Bronchial epithelial cell (primary cell): ENCODE results near the gene OTX1. TPM values are rescaled to one million over a fixed set of nuclear protein-coding genes. Genes with fewer than 3 reads are reported as not detected.
"Not testable (repeated sequence)": the region's sequence is repeated elsewhere in the genome, so short reads cannot be mapped to it uniquely, and the experiment has no call there.

Source experiments
- DNase-seq: peaks from one replicate; pipeline ENCODE4 v3.0.0-alpha.2; 2010; ENCODE audit warnings: low read depth
- FAIRE-seq: peaks from 2 replicates; lab custom pipeline; 2011; peaks lifted over from hg19 to GRCh38; lab: Jason Lieb, UNC
- H3K27me3 ChIP-seq: 2 replicates; pipeline ENCODE4 v1.5.1; 2011; ENCODE audit warnings: low read length; ENCODE audit not compliant: control insufficient read depth, insufficient read depth
- H3K36me3 ChIP-seq: 2 replicates; pipeline ENCODE4 v1.5.1; 2011; ENCODE audit warnings: low read length; ENCODE audit not compliant: control insufficient read depth, insufficient read depth
- H3K4me3 ChIP-seq: 2 replicates; pipeline ENCODE4 v1.5.1; 2011; ENCODE audit warnings: mild to moderate bottlenecking, low read depth, low read length, control low read depth
- CTCF ChIP-seq: IDR thresholded peaks from 2 replicates; pipeline ENCODE4 v1.5.1; 2011; ENCODE audit warnings: mild to moderate bottlenecking, moderate library complexity, low read length, control low read depth, inconsistent platforms; ENCODE audit not compliant: insufficient read depth, severe bottlenecking
- total RNA-seq: library from RNA; depleted of rRNA; stranded (reverse); fragments of >200 nt; gene quantifications from 2 replicates; pipeline ENCODE4 v1.2.1, GENCODE V29; 2014

OTX1 gene
- total RNA-seq, 1 donor from 2014 or later = 0.79 TPM

DNA sequence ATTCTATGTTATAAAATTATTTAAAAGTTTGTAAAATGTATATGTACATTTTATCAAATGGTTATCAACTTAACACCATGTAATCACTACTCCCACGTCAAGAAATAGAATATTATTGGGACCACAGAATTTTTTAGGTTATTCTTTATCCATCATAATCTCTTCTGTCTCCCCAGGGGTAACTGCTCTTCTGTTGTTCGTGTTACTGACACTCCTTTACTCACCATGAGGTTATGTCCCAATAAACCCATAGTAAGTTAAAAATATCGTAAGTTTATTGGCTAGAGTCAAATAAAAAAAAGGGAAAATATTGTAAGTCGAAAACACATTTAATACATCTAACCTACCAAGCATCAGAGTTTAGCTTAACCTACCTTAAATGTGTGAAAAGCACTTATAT, 14.0 kb downstream of the OTX1 start:
- DNase-seq = no peak
- no peak for FAIRE-seq
- no peak overlapping the region for H3K4me3 ChIP-seq
- no peak for TF ChIP-seq CTCF
- H3K27me3 ChIP-seq = peaks cover 2% of the 10 kb centered on the region
- H3K36me3 ChIP-seq = no peaks in the 10 kb centered on the region

GRCh38 chr2:63066265-63066664, 15.6 kb downstream of the OTX1 start:
- Histone ChIP-seq H3K36me3 (no peaks in the 10 kb centered on the region), H3K27me3 (peaks cover 2% of the 10 kb centered on the region), H3K4me3 (no peak overlapping the region)
- no peak for DNase-seq
- no peak for FAIRE-seq
- no peak for TF ChIP-seq CTCF

- DNase-seq = no peak
- peaks cover 2% of the 10 kb centered on the region for H3K27me3 ChIP-seq
- no peak overlapping the region for H3K4me3 ChIP-seq
- TF ChIP-seq CTCF = no peak
- no peak for FAIRE-seq
- no peaks in the 10 kb centered on the region for H3K36me3 ChIP-seq
Observed at GRCh38 chr2:63066838-63067237, 16.2 kb downstream of the OTX1 start.

- FAIRE-seq = no peak
- Histone ChIP-seq H3K27me3 (no peaks in the 10 kb centered on the region), H3K36me3 (no peaks in the 10 kb centered on the region), H3K4me3 (no peak overlapping the region)
- DNase-seq = no peak
- no peak for TF ChIP-seq CTCF
Observed at GRCh38 chr2:63071664-63072063, 21.0 kb downstream of the OTX1 start.

GRCh38 chr2:63073994-63074393, 23.4 kb downstream of the OTX1 start:
- no peak overlapping the region for H3K4me3 ChIP-seq
- no peaks in the 10 kb centered on the region for H3K36me3 ChIP-seq
- FAIRE-seq (no peak), DNase-seq (no peak)
- H3K27me3 ChIP-seq = no peaks in the 10 kb centered on the region
- no peak for TF ChIP-seq CTCF

DNA sequence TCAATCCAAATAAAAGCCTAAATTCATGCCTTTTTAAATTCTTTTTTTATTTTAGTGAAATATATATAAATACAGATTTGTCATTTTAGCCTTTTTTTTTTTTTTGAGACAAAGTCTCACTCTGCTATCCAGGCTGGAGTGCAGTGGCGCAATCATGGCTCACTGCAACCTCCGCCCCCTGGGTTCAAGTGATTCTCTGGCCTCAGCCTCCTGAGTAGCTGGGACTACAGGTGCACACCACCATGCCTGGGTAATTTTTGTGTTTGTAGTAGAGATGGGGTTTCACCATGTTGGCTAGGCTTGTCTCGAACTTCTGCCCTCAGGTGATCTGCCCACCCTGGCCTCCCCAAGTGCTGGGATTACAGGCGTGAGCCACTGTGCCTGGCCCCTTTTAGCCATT, 23.8 kb downstream of the OTX1 start:
- not testable (repeated sequence) for DNase-seq, FAIRE-seq, H3K4me3 ChIP-seq, H3K36me3 ChIP-seq, H3K27me3 ChIP-seq
